CD4-positive, alpha-beta T cell (primary cell): ENCODE results near the gene BCAS1. TPM values are rescaled to one million over a fixed set of nuclear protein-coding genes. Genes with fewer than 3 reads are reported as not detected.

Experiments
- ATAC-seq: fragments of 200-7000 bp; cut with Tn5 transposase; one replicate; pipeline ENCODE4 v1.10.0; 2022; ENCODE audit warnings: mild to moderate bottlenecking; ENCODE audit not compliant: poor library complexity
- CTCF ChIA-PET: fragments of 350-600 bp; sonication (Branson Sonifier 250); formaldehyde crosslinking; loops from one replicate; lab custom pipeline; 2021; ENCODE audit warnings: antibody characterized with exemption, inconsistent platforms; lab: Charles Lee
- POLR2A ChIA-PET: fragments of 350-600 bp; sonication (Branson Sonifier 250); formaldehyde crosslinking; loops from one replicate; lab custom pipeline; 2021; ENCODE audit warnings: antibody characterized with exemption, inconsistent platforms; lab: Charles Lee
- DNase-seq, 14 experiments: peaks; one replicate each; pipeline ENCODE4 v3.0.0-alpha.2; 2013 to 2020; ENCODE audit warnings: mixed read lengths in 2 of 14
- H3K27ac ChIP-seq, 2 donors: one replicate each; pipeline versions ENCODE4 v1.5.1 to v1.7.0; 2013; ENCODE audit warnings: low read length in 2 of 2, low read depth in 1 of 2, mild to moderate bottlenecking in 1 of 2
- H3K27me3 ChIP-seq, 2 experiments: 1 replicate in 1 of 2; 2 replicates in 1 of 2; pipeline versions ENCODE4 v1.6.1 to v1.7.0; 2013; ENCODE audit warnings: low read length in 2 of 2, control low read depth in 1 of 2, mild to moderate bottlenecking in 1 of 2, moderate library complexity in 1 of 2; ENCODE audit not compliant: insufficient read depth in 2 of 2, control insufficient read depth in 1 of 2
- H3K36me3 ChIP-seq: one replicate; pipeline ENCODE4 v1.6.1; 2013; ENCODE audit warnings: low read length, control low read depth; ENCODE audit not compliant: insufficient read depth
- H3K4me1 ChIP-seq: one replicate; pipeline ENCODE4 v1.6.1; 2013; ENCODE audit warnings: low read length, control low read depth; ENCODE audit not compliant: insufficient read depth
- H3K4me3 ChIP-seq: one replicate; pipeline ENCODE4 v1.5.1; 2013; ENCODE audit warnings: mild to moderate bottlenecking, low read length, moderate library complexity
- H3K9me3 ChIP-seq, 2 experiments: 1 replicate in 1 of 2; 2 replicates in 1 of 2; pipeline versions ENCODE4 v1.6.1 to v1.7.0; 2013; ENCODE audit warnings: low read length in 2 of 2, mild to moderate bottlenecking in 2 of 2, control low read depth in 1 of 2, moderate library complexity in 1 of 2; ENCODE audit not compliant: control insufficient read depth in 1 of 2, insufficient read depth in 1 of 2
- H3K27ac Mint-ChIP-seq: one replicate; pipeline ENCODE4 v1.8.0; 2020; ENCODE audit warnings: mixed read lengths
- H3K27me3 Mint-ChIP-seq: one replicate; pipeline ENCODE4 v1.8.0; 2021; ENCODE audit warnings: mixed read lengths
- H3K36me3 Mint-ChIP-seq: one replicate; pipeline ENCODE4 v1.8.0; 2021; ENCODE audit warnings: low read depth, mixed read lengths
- H3K4me1 Mint-ChIP-seq: one replicate; pipeline ENCODE4 v1.8.0; 2021; ENCODE audit warnings: low read depth, mixed read lengths
- H3K4me3 Mint-ChIP-seq: one replicate; pipeline ENCODE4 v1.8.0; 2020; ENCODE audit warnings: mild to moderate bottlenecking, mixed read lengths
- H3K9me3 Mint-ChIP-seq: one replicate; pipeline ENCODE4 v1.8.0; 2020; ENCODE audit warnings: mixed read lengths
- CTCF ChIP-seq: fragments of 200-600 bp; IDR thresholded peaks from one replicate; pipeline ENCODE4 v1.8.0; 2022; ENCODE audit warnings: antibody characterized with exemption, mild to moderate bottlenecking
- intact Hi-C, 2 experiments: fragments of 100-400 bp; cut with DNase I in 1 of 2; cut with micrococcal nuclease in 1 of 2; formaldehyde crosslinking; loops; one replicate each; pipeline versions ENCODE4 v1.15.1 to v1.9.0; 2023 to 2025; cut with DNase I, micrococcal nuclease
- total RNA-seq, 174 experiments: library from RNA in 2 of 174; stranded (reverse) in 2 of 174; gene quantifications; one replicate each; pipeline ENCODE4 v1.2.3 and lab custom pipeline; 2021 to 2026

BCAS1 gene
- total RNA-seq, 2 experiments from 2014 or later: 0.20 to 0.27 TPM

- Histone ChIP-seq H3K36me3 (no peaks in the 10 kb centered on the region), H3K9me3 (peaks cover 0 to 10% of the 10 kb centered on the region in 2 experiments), H3K27me3 (peaks cover 0 to 6% of the 10 kb centered on the region in 2 experiments), H3K4me1 (no peaks in the 10 kb centered on the region), H3K27ac (no peak overlapping the region), H3K4me3 (no peak overlapping the region)
- ATAC-seq (no peak), DNase-seq (no peak)
- H3K27ac Mint-ChIP-seq: no peak overlapping the region
- H3K27me3 Mint-ChIP-seq: peaks cover 43% of the 10 kb centered on the region
- no peak overlapping the region for H3K4me3 Mint-ChIP-seq
- ChIA-PET CTCF (no interaction called here), POLR2A (no interaction called here)
- H3K9me3 Mint-ChIP-seq: peaks cover 4% of the 10 kb centered on the region
- intact Hi-C loops: no loop called here
- H3K4me1 Mint-ChIP-seq: no peaks in the 10 kb centered on the region
- no peak for TF ChIP-seq CTCF
- no peaks in the 10 kb centered on the region for H3K36me3 Mint-ChIP-seq
Observed at GRCh38 chr20:54029176-54029575, 41.2 kb downstream of the BCAS1 start.

- CTCF ChIA-PET: no interaction called here
- Histone ChIP-seq H3K27ac (no peak overlapping the region), H3K4me3 (no peak overlapping the region), H3K27me3 (peaks cover 0 to 6% of the 10 kb centered on the region in 2 experiments), H3K36me3 (no peaks in the 10 kb centered on the region), H3K9me3 (peaks cover 0 to 10% of the 10 kb centered on the region in 2 experiments), H3K4me1 (no peaks in the 10 kb centered on the region)
- ATAC-seq (no peak), DNase-seq (no peak)
- no peak for TF ChIP-seq CTCF
- H3K9me3 Mint-ChIP-seq: peaks cover 4% of the 10 kb centered on the region
- POLR2A ChIA-PET: no interaction called here
- H3K27me3 Mint-ChIP-seq: peaks cover 46% of the 10 kb centered on the region
- no peaks in the 10 kb centered on the region for H3K4me1 Mint-ChIP-seq
- no peaks in the 10 kb centered on the region for H3K36me3 Mint-ChIP-seq
- intact Hi-C loops: no loop called here
- no peak overlapping the region for H3K27ac Mint-ChIP-seq
- H3K4me3 Mint-ChIP-seq: no peak overlapping the region
Observed at GRCh38 chr20:54028276-54029011, 42.0 kb downstream of the BCAS1 start.

- ATAC-seq (no peak), DNase-seq (no peak)
- H3K27ac Mint-ChIP-seq: no peak overlapping the region
- Histone ChIP-seq H3K27me3 (peaks cover 0 to 6% of the 10 kb centered on the region in 2 experiments), H3K27ac (no peak overlapping the region), H3K36me3 (no peaks in the 10 kb centered on the region), H3K9me3 (peaks cover 0 to 8% of the 10 kb centered on the region in 2 experiments), H3K4me3 (no peak overlapping the region), H3K4me1 (no peaks in the 10 kb centered on the region)
- no peak overlapping the region for H3K4me3 Mint-ChIP-seq
- POLR2A ChIA-PET: no interaction called here
- no peak for TF ChIP-seq CTCF
- H3K9me3 Mint-ChIP-seq: peaks cover 4% of the 10 kb centered on the region
- no peaks in the 10 kb centered on the region for H3K36me3 Mint-ChIP-seq
- CTCF ChIA-PET: no interaction called here
- H3K27me3 Mint-ChIP-seq: peaks cover 49% of the 10 kb centered on the region
- intact Hi-C loops: no loop called here
- no peaks in the 10 kb centered on the region for H3K4me1 Mint-ChIP-seq
Observed at GRCh38 chr20:54027704-54028103, 42.7 kb downstream of the BCAS1 start.
